Measurements from ENCODE around the gene TSHZ1. TPM values are rescaled to one million over a fixed set of nuclear protein-coding genes. Genes with fewer than 3 reads are reported as not detected.

Gene TSHZ1
- total RNA-seq = 8.5 and 10.5 TPM in 2 replicates

GRCh38 chr18:75210274-75211001 lies at the start of gene TSHZ1:
Gene TSHZ1 (plus strand): TSS chr18:75210797. CDS start chr18:75211877, 1,080 bp downstream.
- Histone ChIP-seq H3K4me2 (ENCODE audit: insufficient read depth, low read length) (peak within 1 kb of the TSS; percentile 97), H4K20me1 (ENCODE audit: insufficient read depth, low read length) (peaks cover 22% of the 10 kb centered on the region)
- TF ChIP-seq CTCF (IDR thresholded peaks at IDR 0.05; ENCODE audit: extremely low read depth, low read depth, low read length) = no peak

GRCh38 chr18:75161256-75162028 lies 49.2 kb upstream of the TSHZ1 start:
- DNase-seq (ENCODE audit: insufficient read length, low spot score, missing footprints) = no peak
- peak overlapping the region; percentile 15 for H3K4me2 ChIP-seq (ENCODE audit: insufficient read depth, low read length)
- H3K4me3 ChIP-seq (ENCODE audit: insufficient read depth, low read length) = peak overlapping the region; percentile 13
- H2AFZ ChIP-seq (ENCODE audit: low read length) = no peak overlapping the region
- no peaks in the 10 kb centered on the region for H4K20me1 ChIP-seq (ENCODE audit: insufficient read depth, low read length)
- no peaks in the 10 kb centered on the region for H3K9me3 ChIP-seq (ENCODE audit: low read depth, low read length)
- no peaks in the 10 kb centered on the region for H3K36me3 ChIP-seq (ENCODE audit: insufficient read depth, low read length)
- peaks cover 16% of the 10 kb centered on the region for H3K27me3 ChIP-seq (ENCODE audit: insufficient read depth, low read length)
- no peaks in the 10 kb centered on the region for H3K79me2 ChIP-seq (ENCODE audit: insufficient read depth, low read length)
- TF ChIP-seq CTCF (IDR thresholded peaks at IDR 0.05; ENCODE audit: extremely low read depth, low read depth, low read length) = no peak
- H3K27ac ChIP-seq (ENCODE audit: low read depth, low read length) = no peak overlapping the region
- H3K4me1 ChIP-seq (ENCODE audit: insufficient read depth, low read length) = peaks cover 3% of the 10 kb centered on the region

More at GRCh38 chr18:75210274-75211001, at the start of gene TSHZ1:
- peaks cover 56% of the 10 kb centered on the region for H3K79me2 ChIP-seq (ENCODE audit: insufficient read depth, low read length)
- H3K4me3 ChIP-seq (ENCODE audit: insufficient read depth, low read length) = peak within 1 kb of the TSS; percentile 92
- H3K4me1 ChIP-seq (ENCODE audit: insufficient read depth, low read length) = peaks cover 42% of the 10 kb centered on the region
- H3K27ac ChIP-seq (ENCODE audit: low read depth, low read length) = peak within 1 kb of the TSS; percentile 67
- H3K9me3 ChIP-seq (ENCODE audit: low read depth, low read length) = no peaks in the 10 kb centered on the region
- no peaks in the 10 kb centered on the region for H3K36me3 ChIP-seq (ENCODE audit: insufficient read depth, low read length)
- no peaks in the 10 kb centered on the region for H3K27me3 ChIP-seq (ENCODE audit: insufficient read depth, low read length)
- peak within 1 kb of the TSS; percentile 93 for H2AFZ ChIP-seq (ENCODE audit: low read length)
- peak; percentile 99 for DNase-seq (ENCODE audit: insufficient read length, low spot score, missing footprints)

GRCh38 chr18:75162467-75162866 lies 48.1 kb upstream of the TSHZ1 start:
- no peaks in the 10 kb centered on the region for H3K9me3 ChIP-seq (ENCODE audit: low read depth, low read length)
- TF ChIP-seq CTCF (IDR thresholded peaks at IDR 0.05; ENCODE audit: extremely low read depth, low read depth, low read length) = no peak
- peaks cover 16% of the 10 kb centered on the region for H3K27me3 ChIP-seq (ENCODE audit: insufficient read depth, low read length)
- H4K20me1 ChIP-seq (ENCODE audit: insufficient read depth, low read length) = no peaks in the 10 kb centered on the region
- H3K4me1 ChIP-seq (ENCODE audit: insufficient read depth, low read length) = peaks cover 3% of the 10 kb centered on the region
- H3K36me3 ChIP-seq (ENCODE audit: insufficient read depth, low read length) = no peaks in the 10 kb centered on the region
- no peak overlapping the region for H3K4me2 ChIP-seq (ENCODE audit: insufficient read depth, low read length)
- H3K27ac ChIP-seq (ENCODE audit: low read depth, low read length) = no peak overlapping the region
- no peak for DNase-seq (ENCODE audit: insufficient read length, low spot score, missing footprints)
- H2AFZ ChIP-seq (ENCODE audit: low read length) = no peak overlapping the region
- H3K79me2 ChIP-seq (ENCODE audit: insufficient read depth, low read length) = no peaks in the 10 kb centered on the region
- no peak overlapping the region for H3K4me3 ChIP-seq (ENCODE audit: insufficient read depth, low read length)

GRCh38 chr18:75162978-75163377 lies 47.6 kb upstream of the TSHZ1 start:
- TF ChIP-seq CTCF (IDR thresholded peaks at IDR 0.05; ENCODE audit: extremely low read depth, low read depth, low read length) = no peak
- H3K27ac ChIP-seq (ENCODE audit: low read depth, low read length) = no peak overlapping the region
- H2AFZ ChIP-seq (ENCODE audit: low read length) = no peak overlapping the region
- H3K36me3 ChIP-seq (ENCODE audit: insufficient read depth, low read length) = no peaks in the 10 kb centered on the region
- DNase-seq (ENCODE audit: insufficient read length, low spot score, missing footprints) = no peak
- no peaks in the 10 kb centered on the region for H3K79me2 ChIP-seq (ENCODE audit: insufficient read depth, low read length)
- H3K4me2 ChIP-seq (ENCODE audit: insufficient read depth, low read length) = no peak overlapping the region
- no peaks in the 10 kb centered on the region for H4K20me1 ChIP-seq (ENCODE audit: insufficient read depth, low read length)
- H3K4me3 ChIP-seq (ENCODE audit: insufficient read depth, low read length) = no peak overlapping the region
- peaks cover 3% of the 10 kb centered on the region for H3K4me1 ChIP-seq (ENCODE audit: insufficient read depth, low read length)
- peaks cover 16% of the 10 kb centered on the region for H3K27me3 ChIP-seq (ENCODE audit: insufficient read depth, low read length)
- H3K9me3 ChIP-seq (ENCODE audit: low read depth, low read length) = no peaks in the 10 kb centered on the region
